GM12801 (cell line): Measurements from ENCODE around the gene ANKRD33B.

ENCODE experiments used
- TF ChIP-seq, protein P1 (sequence below): IDR thresholded peaks from one replicate; pipeline ENCODE4 v1.5.1; 2011; ENCODE audit warnings: control low read depth; ENCODE audit not compliant: insufficient read length; ENCODE audit errors: extremely low read depth

The ANKRD33B gene

DNA sequence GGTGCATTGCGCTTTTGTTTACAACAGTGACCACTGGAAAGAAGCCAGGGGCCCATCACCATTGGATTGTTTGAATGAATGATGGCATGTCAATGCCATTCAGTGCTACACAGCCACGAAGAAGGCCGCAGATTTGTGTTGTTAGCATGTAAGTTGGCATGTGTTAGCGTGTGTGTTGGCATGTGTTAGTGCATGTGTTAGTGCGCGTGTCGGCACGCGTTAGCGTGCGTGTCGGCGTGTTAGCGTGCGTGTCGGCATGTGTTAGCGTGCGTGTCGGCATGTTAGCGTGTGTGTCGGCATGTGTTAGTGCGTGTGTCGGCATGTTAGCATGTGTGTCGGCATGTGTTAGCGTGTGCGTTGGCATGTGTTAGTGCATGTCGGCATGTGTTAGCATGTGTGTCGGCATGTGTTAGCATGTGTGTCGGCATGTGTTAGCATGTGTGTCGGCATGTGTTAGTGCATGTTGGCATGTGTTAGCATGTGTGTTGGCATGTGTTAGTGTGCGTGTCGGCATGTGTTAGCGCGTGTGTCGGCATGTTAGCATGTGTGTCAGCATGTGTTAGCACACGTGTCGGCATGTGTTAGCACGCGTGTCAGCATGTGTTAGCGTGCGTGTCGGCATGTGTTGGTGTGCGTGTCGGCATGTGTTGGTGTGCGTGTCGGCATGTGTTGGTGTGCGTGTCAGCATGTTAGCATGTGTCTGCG lies 15.3 kb upstream of the ANKRD33B start:
- TF ChIP-seq, protein P1, sequence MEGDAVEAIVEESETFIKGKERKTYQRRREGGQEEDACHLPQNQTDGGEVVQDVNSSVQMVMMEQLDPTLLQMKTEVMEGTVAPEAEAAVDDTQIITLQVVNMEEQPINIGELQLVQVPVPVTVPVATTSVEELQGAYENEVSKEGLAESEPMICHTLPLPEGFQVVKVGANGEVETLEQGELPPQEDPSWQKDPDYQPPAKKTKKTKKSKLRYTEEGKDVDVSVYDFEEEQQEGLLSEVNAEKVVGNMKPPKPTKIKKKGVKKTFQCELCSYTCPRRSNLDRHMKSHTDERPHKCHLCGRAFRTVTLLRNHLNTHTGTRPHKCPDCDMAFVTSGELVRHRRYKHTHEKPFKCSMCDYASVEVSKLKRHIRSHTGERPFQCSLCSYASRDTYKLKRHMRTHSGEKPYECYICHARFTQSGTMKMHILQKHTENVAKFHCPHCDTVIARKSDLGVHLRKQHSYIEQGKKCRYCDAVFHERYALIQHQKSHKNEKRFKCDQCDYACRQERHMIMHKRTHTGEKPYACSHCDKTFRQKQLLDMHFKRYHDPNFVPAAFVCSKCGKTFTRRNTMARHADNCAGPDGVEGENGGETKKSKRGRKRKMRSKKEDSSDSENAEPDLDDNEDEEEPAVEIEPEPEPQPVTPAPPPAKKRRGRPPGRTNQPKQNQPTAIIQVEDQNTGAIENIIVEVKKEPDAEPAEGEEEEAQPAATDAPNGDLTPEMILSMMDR, result no peak

DNA sequence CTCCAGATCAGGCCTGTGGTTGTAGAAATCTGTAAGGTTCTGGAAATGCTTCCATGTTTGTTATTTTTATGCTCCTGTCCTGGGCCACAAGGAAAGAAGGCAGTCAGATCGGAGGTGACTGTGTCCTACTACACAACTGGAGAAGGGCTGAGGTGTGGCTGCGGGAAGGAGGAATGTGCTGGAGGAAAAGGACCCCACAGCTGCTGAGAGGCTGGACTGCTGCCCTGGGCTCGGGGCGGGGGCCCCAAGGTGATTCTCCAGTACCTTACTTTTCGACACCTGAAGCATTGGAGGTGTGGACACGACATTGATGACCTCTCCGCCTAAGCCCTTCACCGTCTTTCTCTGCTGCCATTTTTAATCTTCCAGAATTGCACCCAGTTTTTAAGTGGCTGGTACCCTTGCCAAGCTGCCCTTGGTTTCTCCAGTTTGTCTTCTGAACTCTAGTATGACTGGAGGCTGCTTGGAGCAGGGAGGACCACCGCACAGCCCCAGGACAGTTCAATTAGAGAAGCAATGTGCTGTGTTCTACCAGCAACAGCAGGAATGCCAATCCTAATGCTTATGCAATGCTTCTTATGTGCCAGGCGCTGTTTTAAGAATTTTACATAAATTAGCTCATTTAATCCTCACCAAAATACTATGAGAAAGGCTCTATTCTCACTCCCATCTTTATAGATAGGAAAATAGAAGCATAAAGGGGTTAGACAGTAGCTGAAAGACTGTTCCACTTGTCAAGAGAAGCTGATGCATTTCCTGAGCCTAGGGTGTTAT lies 13.5 kb upstream of the ANKRD33B start:
- TF ChIP-seq, protein P1, result no peak

DNA sequence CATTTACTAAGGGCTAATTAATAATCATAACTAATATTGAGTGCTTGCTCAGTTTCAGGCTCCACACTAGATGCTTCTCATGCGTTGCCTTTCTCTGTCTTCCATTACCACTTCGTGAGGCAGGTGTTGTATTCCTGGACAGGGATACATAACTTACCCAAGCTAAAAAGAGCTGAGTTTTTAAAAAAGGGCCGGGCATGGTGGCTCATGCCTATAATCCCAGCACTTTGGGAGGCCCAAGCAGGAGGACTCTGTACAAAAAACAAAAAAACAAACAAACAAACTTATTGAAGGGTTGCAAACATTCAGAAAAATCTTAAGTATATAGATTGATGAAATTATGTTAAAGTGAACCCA lies 12.1 kb upstream of the ANKRD33B start:
- TF ChIP-seq, protein P1, result no peak

DNA sequence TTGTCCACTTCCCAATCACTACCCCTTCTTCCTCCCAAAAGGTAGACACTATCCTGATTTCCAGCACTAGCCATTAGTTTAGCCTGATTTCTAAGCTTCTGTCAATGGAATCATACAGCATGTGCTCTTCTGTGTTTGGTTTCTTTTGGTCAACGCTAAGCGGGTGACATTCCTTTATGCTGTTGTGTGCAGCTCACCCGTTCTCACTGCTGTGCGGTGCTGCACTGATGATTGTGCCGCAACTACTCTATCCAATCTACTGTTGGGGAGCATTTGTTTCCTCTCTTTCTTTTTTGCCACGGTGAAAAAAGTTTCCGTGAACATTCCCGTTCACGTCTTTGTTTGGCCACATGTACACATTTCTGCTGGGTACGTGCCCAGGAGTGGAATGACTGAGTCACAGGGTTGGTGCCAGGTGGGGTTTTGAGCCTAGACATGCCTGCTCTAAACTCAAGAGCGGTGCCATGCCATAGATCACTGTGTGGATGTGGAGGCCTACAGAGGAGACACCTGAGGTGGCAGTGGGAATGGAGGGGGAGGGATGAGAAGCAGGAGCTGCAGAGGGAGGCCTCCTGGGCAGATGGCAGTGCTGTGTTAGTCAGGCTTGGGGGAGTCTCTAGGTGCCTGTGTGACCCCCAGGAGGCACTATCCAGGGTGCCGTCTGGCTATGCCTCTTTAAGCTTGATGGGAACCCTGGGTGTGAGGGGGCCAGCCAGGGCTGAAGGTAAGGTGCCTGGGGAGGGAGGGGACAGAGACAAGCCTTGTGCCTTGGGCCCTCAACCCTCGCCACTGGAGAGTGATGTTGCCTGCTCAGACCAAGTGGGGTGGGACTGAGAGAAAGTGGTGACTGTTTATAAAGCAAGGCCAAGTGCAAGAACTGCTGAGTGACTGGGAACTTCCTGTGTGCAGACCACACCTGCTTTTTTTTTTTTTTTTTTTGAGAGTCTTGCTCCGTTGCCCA lies 11.4 kb upstream of the ANKRD33B start:
- TF ChIP-seq, protein P1, result no peak

DNA sequence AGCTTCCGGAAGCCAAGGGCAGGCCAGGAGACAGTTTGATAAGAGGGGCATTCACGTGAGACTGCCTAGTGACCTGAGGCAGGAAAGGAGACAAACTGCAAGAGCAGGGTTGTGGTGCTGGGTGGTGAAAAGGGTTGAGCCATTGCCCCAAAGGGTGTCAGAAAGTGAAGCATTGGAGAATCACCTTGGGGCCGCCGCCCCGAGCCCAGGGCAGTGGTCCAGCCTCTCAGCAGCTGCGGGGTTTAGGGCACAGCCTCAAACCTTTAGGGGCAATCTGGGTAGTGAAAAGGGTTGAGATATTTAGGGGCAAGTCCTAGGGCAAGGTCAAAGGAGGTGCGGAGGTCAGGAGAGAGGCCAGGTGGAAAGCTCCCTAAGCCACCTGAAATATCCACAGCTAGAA lies 10.4 kb upstream of the ANKRD33B start:
- TF ChIP-seq, protein P1, result no peak

DNA sequence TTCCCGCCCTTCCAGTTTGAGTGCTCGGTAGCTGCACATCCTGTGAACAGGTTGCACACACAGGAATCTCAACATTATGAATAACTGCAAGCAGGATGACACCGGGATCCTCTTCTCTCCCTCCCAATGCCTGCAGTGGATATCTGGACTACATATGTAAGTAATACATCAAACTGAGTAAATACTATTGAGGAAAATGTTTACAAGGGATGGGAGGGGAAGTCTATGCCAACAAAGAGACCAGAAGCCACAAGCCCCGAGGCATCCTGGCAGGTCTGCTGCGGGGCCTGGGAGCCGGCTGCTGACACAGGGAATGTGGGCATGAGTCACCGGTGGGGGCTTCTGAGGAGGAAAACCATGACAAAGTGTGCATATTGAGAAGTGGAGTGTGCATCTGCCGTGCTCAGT lies 8.6 kb upstream of the ANKRD33B start:
- TF ChIP-seq, protein P1, result no peak

DNA sequence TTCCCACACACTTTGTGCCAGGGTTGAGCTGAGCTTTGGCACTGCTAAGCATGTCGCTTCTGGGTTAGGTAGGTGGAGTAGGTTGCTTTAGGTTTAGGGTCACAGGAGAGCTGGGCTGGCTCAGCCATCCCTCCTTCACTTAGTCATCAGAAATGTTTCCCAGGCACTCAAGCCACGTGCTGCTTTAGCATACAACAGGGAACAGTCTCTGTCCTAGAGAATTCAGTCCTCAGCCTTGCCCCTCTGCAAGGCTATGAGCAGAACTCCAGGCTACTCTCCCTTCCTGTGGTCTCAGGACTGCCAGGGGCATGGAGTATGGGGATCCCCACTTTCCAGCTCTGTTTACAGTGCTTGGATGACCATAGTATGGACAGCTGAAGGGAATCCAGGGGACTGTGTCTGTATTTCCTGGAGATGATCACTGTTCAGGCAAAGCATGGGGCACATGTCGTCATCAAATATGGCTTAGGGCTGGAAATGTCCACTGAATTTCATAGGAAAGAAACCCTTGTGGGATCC lies 7.5 kb upstream of the ANKRD33B start:
- TF ChIP-seq, protein P1, result no peak
